NT2/D1 (cell line): ENCODE data around the gene GDAP2.

Experiments used
- SUZ12 ChIP-seq: IDR thresholded peaks from 2 replicates; pipeline ENCODE4 v1.6.1; 2011; ENCODE audit not compliant: insufficient read length, insufficient read depth; ENCODE audit errors: extremely low read depth
- YY1 ChIP-seq: IDR thresholded peaks from 2 replicates; pipeline ENCODE4 v1.6.1; 2011; ENCODE audit not compliant: insufficient read length, insufficient read depth

DNA sequence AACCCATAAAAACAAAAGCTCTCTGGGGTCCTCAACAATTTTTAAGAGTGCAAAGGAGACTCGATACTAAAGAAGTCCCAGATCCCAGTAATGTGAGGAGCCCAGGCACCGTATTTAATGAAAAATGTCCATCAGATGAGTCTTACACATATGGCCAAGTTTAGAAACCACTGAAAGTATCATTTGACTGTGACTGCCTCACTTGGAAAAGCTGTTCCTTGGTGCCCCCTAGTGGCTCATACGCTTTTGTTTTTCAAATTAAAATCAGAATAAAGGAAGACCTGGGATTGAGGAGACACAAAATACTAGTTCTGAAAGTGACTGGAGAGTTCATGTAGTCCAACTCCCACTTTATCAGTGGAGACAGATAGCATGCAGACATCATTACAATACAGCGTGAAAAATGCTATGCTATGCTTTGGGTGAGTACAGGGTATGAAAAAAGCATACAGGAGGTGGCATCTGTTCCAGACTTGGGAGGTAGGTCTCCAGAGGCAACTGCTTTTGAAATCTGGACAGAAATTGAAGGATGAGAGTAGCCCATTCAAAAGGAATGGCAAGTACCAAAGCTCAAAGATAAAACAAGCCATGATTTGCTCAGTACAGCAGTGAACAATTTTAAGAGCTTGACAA lies 33.8 kb downstream of the GDAP2 start:
- TF ChIP-seq SUZ12 (no peak), YY1 (no peak)
